AG20443 (cell line): ENCODE measurements around the gene DLGAP4.

Experiments
- DNase-seq: peaks from one replicate; pipeline ENCODE4 v3.0.0; 2012; ENCODE audit warnings: low spot score, mixed read lengths

The DLGAP4 gene

DNA sequence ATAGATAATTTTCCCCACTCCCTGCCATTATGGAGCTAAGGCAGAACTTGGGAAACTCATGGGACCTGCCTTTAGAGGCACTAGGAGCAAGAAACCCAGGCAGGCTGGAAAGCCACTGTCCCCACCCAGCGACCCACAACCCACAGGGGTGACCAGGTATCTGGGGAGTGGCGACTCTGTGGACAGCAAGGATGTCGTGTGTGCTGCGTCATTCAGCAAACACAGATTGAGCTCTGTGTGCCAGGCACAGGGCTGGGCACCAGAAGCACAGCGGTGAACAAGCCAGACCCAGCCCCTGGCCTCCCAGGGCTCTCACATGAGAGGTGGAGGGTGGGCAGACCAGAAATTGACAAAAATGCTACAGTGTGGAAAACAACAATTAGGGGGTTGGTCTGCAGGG, 27.7 kb downstream of the DLGAP4 start:
- no peak for DNase-seq

DNA sequence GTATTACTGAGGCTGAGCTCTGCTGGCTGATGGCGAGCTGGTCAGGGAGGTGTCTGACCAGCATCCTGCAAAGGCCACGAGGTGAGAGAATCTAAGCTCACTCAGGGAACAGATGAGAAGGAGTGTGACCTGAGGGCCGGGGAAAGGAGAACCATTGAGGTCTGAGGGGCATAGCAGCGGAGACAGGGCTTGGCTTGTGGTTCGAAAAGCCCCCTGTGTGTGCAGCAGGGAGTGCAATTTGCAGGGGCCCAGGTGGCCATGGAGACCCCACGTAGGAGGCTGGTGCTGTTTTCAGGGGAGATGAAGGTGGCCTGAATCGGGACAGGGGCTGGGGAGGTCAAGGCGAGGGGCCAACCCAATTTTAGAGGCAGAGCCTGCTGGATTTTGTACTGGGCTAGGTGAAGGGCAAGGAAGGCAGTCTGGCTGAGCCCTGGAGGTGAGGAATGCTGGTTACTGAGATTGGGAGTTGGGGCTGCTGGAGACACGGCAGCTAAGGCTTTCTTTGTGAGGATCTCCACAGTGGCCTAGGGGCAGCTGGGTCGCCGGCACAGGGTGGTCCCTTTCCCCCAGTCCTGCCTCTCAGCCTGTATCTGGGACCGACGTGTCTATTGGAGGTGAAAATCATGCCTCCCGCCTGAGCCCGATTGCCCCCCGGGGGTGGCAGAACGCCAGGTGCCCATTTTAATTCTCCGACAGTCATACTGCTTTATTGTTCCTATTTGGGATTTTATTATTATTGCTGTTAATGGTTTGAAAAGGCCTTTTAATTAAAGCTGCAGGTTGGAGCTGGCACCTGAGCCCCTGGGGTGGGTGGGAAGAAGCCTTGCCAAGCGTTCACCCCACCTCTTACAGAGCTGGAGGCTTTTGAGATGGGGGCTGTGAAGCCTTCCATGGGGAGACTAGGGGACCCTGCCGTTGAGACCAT, 28.4 kb downstream of the DLGAP4 start:
- DNase-seq = no peak

DNA sequence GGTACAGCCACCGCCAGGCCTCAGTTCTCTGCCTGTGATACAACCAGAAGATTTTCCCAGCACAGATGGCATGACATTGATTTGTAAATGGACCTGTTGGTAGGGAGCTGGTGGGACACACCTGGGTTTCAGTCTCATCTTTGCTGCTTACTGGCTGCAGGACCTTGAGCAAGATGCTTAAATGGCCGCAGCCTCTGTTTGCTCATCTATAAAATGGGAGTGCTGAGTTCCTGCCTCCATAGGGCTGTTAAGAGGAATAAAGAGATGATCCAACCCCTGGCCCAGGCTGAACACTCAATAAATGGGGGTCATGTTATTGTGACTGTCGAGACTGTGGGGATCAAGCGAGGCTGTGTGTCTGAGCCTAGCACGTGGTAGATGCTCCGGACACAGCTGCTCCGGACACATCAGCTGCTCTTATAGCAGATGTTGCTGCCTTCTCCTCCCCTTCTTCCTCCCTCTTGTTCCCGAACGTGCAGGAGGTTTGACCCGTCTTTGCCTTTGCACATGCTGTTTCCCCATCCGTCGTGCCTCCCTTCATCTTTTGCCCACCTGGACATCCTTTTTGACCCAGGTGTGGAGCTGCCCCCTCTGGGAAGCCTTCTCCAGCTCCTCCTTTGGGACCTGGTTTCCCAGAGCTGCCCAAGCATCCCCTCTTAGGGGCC, 29.2 kb downstream of the DLGAP4 start:
- no peak for DNase-seq

DNA sequence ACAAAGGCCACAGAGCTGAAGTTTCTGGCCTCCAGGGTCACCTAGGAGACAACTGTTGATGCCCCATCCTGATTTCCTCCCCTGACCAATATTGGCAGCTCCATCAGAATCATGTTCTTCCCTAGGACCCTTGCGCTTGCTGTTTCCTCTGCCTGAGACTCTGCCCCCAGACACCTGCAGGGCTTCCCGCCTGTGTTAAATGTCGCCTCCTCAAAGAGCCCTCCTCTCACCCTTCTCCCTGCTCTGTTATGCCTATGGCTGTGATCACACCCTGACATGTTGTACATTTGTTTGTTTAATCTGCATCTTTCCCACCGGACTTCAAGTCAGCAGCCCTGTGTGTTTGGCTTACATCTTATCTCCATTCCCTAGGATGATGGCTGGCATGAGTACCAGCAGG, 30.1 kb downstream of the DLGAP4 start:
- no peak for DNase-seq

DNA sequence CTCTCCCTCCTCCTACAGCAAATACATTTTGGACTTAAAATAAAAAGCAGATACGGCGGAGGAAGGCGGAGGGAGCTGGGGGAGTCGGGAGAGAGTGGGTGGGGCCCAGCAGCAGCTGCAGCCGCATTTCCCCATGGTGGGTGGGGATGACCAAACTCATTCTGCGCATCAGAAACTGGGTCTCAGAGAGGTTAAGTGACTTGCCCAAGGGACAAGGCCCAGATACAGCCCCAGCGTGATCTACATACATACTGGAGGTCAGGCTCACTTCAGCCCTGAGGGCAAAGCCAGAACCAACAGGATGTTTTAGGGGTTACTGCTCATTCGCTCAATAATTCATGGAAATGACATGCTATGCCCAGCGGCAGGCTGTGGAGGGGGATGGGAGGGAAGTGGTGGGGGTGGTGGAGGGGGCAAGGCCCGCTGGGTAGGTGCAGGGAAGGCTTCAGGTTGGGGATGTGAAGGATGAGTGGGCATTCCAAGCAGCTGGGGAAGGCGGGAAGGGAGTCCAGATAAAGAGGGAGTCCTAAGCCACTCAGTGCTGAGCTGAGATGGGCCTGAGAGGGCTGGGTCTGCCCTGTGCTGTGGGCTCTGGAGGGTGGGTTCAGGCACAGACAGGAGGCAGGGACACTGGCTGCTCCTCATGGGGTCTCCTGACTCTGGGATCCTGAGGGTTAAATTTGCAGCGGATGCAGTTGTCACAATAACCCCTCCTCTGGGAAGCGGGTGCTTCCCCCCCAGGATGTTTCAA, 31.0 kb downstream of the DLGAP4 start:
- DNase-seq = no peak

DNA sequence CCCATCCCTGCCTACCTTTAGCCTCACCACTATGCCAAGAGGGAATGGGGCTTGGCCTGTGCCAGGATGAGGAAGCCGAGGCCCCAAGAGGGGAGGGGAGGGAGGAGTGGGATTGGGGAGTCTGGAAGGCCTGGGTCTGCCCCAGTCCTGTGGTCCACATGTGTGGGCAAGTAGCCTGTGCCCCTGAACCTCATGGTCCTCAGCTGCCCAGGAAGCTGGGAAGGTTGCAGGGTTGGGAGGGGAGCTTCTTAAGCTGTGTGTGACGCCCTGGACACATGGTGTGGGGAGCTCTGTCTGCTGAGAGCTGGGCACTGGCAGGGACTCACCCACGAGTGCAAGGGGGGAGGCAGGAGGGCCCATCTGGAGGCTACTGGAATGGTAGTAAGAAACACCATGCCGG, 31.7 kb downstream of the DLGAP4 start:
- no peak for DNase-seq

DNA sequence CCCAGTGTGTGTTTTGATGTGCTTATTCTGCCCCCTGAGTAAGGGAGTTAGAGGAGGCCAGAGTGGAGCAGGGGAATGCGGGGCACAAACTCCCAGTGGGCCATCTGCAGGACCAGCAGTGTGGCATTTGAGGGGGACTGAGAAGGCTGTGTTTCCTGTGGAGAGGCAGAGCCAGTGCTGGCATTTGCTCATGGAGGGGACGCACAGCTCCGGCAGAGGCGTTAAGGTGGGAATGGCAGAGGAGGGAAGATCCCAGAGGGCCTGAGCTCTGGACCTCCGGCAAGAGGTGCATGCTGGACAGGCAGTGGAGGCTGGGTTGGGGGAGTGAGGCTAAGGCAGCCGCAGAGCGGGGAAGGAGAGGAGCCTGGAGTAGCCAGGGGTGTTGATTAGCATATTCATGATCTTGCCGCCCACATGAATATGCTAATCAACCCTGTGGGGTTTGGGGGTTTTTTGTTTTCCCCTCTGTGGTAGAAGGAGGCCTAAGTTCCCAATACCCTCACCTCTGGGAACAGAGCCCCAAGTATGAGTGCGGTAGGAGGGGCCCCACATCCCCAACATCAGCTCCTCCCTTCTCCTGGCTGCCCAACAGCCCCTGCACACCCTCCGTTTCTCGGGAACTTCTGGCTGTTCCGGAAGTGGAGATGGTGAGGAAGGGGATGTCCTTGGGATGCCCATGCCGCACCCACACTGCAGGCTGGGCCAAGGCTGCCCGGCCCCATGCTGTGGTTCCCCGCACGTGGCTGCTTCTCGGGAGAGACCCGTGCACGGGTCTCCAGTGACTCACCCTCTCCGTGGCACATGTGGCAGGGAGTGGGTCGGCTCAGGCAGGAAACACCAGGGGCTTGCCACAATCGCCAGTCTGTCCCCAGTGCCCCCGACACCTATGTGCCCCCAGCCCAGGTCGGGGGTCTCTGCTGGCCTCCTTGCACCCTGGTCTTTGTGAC, 33.8 kb downstream of the DLGAP4 start:
- DNase-seq = no peak

DNA sequence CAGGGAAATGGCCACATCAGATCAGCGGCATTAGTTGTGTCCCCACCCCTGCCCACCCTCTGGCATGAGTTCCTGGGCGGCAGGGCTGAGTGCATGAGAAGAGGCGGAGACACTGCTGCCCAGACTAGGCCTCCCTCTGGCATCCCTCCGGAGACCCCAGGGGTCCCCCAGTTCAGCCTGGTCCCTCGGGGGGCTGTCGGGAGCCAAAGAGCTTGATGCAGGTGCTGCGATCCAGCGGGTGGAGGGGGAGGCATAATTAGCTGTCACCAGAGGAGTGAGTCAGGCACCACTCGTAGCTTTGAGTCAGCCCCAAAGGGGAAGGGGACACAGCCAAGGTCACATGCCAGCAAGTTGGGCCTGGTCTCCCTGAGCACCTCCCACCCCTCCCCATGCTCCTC, 34.5 kb downstream of the DLGAP4 start:
- no peak for DNase-seq

DNA sequence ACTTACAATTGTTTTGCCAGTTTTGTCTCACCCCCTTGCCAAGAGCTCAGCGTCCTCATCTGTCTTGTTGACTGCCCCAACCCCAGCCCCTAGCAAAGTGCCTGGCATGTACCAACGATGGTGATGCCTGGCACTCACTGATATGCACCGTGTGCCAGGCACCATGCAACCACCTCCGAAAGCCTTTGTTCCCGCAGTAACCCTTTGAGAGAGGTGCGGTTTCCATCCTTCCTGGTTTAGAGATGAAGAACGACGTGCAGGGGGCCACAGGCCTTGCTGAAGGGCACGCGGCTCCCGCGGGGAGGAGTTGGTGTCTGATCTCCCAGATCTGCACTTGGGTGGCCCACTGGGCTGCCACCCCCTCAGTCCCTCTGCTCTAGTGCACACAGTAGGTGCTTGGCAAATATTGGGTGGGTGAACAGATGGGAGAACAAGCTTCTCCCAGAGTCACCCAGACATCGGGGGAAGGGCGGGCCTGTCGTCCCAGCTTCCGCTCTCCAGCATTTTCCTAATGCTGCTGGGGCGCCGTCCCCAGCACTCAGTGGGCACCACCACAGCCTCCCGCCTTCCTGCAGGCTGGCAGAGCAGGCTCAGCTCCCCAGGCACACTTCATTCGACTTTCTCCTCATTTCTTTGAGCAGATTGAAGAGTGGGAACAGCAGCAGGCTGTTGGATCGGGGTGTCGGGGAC, 35.3 kb downstream of the DLGAP4 start:
- no peak for DNase-seq

DNA sequence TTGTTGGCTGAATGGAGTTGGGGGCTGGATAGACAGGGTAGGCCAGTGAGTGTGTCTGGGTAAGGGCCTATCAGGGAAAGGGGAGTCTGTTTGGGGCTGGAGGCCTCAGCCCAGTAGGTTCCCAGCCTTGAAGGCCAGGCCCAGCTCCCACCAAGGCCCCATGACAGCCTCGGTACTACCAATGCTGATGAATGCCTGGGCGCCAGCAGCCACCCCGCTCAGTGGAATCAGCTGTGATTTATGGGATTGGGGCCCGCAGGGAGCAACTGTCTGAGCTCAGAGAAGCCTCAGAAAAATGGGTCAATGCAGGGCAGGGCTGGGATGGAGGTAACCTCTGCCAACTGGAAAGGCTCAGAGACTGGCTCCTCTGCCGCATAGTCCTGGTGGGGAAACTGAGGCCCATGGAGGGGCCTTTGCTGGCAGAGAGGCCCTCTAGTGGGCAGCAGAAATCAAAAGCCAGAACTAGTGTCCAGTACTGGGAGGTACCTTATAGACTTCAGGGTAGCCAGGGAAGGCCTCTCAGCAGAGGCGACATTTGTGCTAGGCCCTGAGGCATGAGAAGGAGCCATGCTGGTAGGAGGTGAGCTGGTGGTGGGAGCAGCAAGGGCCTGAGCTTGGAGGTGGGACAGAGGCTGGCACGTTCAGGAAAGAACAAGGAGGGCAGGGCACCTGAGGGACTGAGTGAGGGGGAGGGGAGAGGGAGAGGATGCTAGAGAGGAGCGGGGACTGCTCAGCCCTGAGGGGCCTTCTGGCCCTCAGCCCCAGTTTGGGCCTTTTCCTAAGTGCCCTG, 36.4 kb downstream of the DLGAP4 start:
- DNase-seq = no peak

DNA sequence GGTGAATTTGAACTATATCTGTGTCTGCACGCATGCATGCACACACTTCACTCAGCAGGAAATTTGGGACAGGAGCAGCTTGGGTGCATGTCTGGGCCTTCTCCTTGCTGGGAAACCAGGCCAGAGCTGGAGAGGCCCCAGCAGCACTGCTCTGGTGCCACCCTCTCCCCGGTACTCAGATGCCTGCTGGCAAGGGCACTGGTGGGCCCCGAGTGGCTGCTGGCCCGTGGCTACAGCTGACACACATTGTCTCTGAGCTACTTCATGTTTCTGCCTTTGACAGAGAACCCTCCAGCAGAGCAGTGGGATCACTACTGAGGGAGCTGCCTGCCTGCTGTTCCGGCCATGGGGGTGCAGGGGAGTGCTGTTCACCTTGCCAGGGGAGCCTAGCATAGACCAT, 37.5 kb downstream of the DLGAP4 start:
- no peak for DNase-seq

DNA sequence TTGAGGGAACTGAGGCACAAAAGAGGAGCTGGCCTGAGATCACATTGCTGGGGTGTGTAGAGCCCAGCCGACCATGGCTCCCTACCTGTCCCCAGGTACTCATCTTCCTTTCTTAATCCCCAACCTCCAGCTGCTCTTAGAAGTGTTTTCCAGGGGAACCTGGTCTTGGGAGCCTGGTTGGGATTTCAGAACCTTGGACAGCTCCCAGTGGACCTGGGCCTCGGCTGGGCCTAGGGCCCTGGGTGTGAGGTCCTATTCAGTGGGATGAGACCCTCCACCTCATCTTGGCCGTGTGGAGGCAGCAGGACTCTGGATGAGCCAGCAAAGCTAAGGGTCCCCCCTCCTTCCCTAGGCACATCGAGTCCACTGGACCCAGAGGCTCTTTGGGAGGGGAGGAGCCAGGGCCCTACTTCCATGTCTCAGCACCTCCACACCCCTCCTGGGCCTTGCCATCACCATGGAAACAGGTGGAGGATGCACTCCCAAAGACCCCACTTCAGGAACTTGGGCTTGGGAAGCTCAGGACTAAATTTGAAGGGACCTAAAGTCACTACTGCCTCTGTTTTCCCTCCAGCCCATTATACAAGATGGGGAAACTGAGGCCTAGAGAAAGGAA, 38.5 kb downstream of the DLGAP4 start:
- DNase-seq = peak; percentile 80

DNA sequence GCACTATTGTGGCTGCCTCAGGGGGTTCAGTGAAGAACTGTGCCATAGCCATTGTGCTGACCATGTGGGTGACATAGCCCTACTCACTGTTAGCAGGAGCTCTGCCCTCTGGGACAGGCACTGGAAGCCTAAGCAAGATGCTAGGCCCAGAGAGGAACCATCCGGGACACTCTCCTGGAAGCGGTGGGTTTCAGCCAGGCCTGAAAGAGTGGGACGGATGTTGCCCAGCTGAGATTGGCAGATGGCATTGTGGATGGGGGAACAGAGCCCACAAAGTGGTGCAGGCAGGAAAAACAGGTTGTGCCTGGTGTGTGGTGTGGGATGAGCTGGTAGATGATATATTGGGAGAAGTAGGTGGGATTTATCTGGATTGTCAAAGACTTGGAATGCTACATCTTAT, 40.1 kb downstream of the DLGAP4 start:
- no peak for DNase-seq

DNA sequence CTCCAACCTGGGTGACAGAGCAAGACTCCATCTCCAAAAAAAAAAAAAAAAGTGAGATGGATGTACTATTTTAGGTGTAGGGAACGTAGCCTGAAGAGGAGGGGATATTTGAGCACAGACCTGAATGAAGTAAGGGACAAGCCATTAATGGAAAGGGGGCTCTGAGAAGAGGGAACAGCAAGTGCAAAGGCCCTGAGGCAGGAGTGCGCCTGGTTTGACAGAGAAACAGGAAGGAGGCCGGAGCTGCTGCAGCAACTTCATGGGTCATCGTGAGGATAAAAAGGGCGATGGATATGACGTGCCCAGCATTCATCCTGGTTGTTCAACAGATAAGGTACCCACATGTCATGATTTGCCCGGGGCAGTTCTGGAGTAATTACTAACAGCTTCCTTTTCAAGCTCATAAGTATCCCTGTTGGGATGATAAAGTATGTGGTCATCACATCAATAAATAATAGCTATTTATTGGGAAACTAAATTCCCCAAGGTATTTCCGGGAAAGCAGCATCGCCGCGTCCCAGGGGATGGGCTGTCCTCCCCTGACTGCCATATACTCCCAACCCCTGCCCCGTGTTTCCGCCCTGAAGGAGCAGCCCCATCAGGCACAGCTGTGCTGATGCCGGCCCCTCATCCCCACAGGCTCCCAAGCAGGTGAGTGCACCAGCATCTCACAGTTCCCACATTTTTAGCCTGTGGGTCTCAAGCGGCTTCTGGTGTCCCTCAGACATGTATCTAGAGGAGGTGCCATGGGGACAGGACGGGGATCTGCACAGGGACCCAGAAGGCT, 43.4 kb downstream of the DLGAP4 start:
- DNase-seq = no peak

DNA sequence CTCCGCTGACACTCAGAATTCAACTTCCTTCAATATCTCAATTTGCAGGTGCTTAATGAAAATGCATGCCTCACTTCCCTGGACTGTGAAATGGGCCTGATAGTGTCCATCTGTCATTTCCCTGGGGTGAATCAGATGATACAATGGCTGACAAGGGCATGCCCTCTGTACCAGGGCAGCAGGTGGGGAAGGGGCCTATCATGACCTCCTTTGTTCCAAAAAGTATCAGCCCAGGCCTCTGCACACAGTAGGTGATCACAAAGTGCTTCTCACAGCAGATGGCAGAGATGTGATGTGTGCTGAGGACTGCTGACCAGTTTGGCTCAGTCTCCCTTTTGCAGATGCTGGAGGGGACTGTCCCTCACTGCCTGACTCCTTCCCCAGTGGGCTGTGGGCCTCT, 44.3 kb downstream of the DLGAP4 start:
- DNase-seq = no peak

DNA sequence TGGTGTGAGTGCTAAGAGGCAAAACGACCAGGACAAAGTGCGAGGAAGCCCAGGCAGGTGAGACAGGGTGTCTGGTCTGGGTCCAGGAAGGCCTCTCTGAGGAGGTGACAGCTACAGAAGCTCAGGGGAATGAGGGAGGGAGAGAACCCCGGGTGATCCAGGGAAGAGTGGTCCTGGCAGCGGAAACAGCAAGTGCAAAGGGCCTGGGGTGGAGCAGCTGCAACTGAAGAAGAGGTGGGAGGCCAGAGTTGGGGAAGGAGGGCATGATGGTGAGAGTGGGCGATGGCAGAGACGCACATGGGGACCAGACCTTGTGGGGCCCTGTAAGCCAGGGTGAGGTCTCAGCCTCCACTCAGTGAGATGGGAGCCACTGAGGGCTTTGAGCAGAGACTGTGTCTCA, 45.8 kb downstream of the DLGAP4 start:
- no peak for DNase-seq

DNA sequence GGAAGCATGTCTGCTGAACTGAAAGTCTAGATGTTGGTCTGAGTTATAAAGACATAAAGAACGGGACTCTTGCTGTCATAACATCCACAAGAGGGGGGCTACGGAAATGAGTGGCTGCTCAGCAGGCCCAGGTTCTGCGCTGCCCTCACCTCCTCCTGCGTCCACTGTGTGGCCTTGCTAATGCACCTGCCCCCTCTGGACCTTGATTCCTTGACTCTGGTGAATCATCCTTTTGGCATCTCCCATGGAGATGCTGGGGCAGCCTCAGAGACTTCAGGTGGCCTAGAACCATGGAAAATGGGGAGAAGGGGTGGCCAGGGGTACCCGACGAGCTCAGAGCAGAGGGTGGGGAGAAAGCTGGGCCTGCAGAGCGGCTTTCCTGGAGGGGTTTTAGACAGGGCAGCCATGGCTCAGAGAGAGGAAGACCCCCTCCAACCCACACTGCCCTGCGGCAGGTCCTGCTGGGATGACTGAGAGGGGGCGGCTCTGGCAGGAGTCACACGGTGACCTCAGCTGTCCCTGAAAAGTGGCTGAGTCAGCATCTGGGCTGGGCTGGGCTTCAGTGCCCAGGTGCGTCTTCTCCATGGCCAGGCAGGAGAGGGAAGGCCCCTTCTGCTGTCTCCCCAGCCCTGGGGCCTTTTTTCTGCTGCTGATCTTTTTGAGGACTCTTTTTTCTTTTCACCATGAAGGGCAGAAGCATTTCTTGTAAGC, 46.9 kb downstream of the DLGAP4 start:
- DNase-seq = no peak

DNA sequence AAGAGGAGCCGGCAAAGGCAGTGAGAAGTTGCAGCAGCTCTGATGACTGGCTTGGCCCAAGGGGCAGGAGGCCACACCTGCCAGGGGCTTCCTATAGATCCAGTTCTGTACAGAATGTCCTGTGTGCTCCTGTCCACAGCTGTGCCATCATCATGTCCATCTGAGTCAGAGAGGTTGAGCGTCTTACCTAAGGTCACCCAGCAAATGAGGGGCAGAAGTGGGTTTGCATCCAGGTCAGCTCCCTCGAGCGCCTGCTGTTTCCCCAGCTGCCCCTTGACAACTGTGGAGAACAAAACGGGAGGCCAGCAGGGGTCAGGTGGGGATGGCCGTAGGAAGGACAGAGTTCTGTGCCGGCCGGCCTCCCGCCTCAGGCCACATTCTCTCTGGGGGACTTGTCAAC, 47.6 kb downstream of the DLGAP4 start:
- no peak for DNase-seq
